T1000 (cell line): ENCODE measurements around the gene NRG2.

Experiments used
- DNase-seq: peaks from one replicate; lab custom pipeline; 2025; ENCODE audit warnings: mixed read lengths; lab: John Stamatoyannopoulos, UW

Gene NRG2

DNA sequence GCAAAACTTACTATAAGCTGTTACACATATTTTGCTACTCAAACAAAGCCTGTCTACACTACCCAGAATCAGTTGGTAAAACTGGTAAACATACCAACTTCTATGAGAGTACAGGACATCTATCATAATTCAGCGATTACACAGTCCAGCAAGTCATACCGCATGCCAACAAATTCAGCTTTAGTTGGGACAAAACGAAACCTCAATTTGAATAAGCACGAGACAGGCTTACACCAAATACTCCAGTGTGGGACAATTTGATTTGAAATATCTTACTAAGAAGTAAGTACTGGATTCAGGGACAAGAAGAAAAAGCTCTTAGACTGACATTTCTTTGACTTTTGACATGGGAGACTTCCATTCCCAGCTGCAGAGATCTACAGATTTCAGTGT is 2.0 kb downstream of the NRG2 start:
- no peak for DNase-seq

DNA sequence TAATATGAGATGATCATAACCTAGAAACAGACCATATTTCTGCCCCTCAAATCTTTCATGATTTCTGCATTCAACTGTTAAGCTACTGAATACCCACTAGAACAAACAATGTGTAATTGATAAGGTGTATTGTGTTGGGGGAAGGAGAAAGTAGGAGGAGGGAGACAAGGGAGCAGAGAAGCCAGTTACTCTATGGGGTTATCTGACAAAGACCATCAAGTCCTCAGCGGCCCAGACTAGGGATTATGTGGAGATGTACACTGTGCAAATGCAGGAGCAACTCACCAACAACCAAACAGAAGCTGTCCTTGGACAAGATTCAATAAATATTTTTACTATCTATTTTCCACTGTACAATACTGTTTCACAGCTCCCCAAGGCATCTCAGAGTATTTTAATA is 2.7 kb downstream of the NRG2 start:
- no peak for DNase-seq

DNA sequence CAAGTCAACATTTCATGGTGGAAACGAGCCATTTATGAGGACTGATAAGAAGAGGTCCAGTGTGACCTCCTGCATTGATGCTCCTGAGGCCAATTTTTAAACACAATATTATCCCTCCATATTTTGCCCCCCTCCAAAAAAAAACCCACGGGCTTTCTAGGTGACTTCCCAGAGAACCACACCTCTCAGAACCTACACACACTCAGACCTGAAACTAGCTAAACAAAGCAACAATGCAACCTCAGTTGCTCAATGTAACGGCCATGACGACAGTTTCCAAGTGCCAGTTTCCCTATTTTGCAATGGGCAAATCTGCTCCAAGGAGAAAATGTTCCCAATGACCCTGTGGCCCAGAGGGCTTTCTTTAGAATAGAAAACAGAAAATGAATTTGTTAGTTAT is 3.5 kb downstream of the NRG2 start:
- DNase-seq: no peak

DNA sequence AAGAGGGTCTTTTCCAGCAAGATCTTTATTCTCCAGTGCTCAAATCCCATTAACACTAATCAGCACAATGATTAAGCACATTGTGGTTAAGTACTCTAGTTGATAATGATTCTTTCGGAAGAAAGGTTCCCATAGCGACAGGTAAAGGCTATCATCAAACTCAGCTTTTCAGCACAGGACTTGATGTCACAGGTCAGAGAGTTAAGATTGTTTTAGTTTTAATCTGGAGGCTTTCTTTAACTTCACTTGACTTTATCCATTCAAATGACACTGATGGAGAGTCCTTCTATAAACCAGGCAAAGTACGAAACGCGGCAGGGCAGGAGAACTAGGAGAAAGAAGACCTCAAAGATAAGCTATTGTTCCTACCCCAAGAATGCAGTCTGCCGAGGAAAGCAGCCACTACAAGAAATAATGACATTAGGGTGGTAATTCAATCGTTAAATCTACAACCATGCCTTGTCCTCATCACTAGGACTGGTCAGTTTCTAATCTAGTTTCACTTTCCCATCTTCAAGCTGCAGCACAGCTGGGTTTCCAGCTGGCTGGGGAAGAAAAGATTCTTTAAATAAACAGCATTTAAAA is 4.6 kb downstream of the NRG2 start:
- DNase-seq: no peak

DNA sequence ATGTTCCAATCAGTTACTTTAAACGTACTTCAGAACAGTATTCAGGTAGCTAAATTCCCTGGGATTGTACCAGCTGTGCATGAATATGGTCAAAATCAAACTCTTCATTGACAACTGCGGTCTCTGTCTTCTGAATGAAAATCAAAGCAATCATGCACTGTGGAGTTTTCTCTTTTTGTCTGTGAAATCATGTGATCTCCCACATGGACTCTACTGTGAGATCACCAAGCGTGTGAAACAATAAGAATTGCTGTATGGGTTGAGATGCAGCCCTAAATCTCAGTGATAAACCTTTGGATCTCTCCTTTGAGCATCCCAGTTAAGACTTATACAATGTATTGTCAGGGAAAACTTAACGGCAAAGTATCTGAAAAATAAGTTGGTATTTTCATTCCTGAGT is 6.1 kb downstream of the NRG2 start:
- DNase-seq: no peak

DNA sequence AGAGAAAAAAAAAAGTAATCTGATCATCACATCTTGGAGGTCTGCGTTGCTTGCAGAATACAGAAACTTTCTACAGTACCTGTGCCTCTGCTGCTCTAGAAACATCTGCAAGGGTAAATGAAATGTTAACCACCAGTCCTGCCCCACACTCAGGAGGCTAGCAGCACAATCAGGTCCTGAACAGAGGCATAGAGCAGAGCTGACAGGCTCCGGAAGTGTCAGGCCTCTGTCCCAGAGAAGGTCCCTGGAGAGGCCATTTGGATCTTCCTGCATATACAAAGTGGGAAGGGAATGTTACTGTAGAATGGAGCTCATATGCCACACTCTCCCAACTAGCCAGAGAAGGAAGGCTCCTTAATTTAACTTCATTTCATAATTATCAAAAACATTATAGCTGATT is 7.2 kb downstream of the NRG2 start:
- no peak for DNase-seq

DNA sequence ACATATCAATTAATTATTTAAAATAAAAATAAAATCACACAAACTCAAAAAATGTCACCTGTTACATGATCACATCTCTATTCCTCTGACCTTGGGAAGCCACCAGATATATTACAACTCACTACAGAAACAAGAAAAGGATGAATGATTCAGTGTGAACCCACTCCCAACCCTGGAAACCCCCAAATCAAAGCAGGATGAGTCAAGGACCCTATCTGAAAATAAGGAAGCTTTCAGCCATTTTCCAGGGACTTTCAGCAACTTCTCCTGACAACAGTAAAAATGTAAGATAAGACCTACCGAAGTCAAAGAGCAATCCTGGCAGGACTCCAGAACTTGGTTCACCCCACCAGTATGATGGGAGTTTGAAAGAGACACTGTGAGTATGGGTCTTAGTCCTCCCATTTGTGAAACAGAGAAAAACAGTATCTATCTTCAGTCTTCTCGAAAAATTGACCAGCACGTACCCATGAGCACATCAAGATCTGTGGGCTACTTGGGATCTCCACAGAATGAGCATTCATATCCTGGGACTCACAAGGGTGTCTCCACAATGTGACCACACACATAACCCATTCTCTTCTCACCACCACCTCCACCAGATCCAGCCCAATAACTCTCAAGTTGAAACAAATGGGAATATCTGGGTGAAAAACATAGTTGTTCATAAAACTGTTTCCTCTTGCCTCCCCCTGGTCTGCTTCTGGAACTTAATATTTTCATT is 9.9 kb downstream of the NRG2 start:
- DNase-seq: no peak

DNA sequence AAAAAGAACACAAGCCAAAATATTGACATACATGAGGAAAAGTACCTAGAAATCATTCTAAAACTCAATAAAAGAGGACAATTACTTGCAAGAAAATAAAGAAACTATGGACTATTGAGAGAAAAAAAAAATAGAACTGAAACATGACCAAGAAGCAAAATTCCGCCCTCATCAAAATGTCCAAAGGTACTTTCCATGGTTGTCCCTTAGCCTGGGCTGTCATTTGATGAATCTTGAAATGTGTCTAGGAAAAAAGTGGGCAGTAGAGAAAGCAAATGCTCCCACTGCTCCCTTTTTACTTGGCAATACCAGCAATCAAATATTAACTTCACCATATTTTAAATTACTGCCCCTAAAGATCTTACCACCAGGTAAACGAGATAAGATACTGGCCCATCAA is 10.8 kb downstream of the NRG2 start:
- no peak for DNase-seq

DNA sequence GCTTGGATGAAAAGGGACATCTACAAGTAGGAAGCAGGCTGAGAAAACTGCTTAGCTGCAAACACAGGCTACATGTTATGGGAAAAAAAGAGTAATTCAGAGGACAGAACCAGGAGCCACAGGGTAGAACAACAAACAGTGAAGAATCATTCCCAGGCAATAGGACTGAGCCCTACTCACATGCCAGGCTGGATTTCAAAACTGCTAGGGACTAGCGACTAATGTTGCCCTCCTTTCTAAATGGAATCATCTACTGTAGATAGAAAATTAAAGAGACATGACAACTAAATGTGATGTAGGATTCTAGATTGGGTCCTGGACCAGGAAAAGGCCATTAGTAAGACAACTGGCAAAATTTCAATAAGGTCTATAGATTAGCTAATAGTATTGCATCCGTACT is 15.3 kb downstream of the NRG2 start:
- DNase-seq: no peak

DNA sequence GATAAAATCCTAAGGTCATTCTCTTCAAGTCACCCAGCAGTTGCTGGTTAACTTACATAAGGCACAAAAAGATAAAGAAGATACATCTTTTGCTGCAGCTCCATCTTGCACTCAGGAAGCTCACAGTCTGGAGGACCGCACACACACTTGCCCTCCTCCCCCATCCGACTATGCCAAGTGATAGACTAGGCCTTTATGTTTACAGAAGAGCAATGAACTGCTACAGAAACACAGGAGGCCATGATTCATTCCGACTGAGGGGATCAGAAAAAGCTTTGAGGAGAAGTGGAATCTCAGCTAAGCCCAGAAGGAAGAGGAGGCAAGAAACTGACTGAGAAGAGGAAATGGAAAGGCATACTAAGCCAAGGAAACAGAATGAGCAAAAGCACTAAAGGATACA is 17.4 kb downstream of the NRG2 start:
- no peak for DNase-seq

DNA sequence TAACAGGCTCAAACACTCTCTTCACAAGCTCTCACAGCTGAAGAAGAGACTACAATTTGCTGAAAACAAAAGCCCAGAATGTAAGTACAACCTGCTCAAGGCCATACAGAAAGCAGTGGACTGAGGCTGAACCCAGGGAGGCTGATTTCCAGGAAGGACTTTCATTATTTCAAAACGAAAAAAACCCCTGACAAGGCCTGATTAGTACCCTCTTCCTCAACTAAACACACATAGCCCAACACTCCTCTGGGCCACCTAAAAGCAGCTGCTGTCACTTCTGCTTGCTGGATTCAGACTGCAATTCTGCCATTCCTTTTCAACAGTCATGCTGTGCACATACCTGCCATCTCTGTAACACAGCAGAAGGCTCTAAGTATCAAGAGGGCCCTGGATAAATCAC is 18.2 kb downstream of the NRG2 start:
- no peak for DNase-seq

DNA sequence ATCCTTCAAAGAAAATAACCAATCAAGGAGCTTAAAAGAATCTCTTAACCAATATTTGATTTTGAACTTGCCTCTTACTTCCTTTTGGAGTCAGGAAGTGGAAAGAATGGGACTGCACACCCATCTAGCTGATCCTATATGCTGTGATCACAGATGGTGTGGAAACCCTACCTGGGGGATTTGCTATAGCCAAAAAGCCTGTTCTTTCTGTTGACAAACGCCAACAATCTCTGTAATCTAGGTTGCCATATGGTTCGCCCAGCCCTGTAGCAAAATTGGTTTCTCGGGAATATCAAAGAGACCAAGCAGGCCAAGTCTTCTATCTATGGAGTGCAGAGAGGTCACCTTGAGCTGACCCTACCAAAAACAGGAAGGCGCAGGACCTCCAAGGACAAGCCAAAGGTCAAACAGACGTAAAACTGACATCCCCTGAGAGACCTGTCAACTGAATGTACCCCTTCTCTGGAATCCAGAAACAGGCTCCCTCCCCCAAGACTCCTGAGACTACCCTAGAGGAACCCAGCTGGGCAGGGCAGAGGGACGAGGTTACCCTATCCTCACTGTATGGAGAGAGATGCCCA is 19.4 kb downstream of the NRG2 start:
- DNase-seq: no peak

DNA sequence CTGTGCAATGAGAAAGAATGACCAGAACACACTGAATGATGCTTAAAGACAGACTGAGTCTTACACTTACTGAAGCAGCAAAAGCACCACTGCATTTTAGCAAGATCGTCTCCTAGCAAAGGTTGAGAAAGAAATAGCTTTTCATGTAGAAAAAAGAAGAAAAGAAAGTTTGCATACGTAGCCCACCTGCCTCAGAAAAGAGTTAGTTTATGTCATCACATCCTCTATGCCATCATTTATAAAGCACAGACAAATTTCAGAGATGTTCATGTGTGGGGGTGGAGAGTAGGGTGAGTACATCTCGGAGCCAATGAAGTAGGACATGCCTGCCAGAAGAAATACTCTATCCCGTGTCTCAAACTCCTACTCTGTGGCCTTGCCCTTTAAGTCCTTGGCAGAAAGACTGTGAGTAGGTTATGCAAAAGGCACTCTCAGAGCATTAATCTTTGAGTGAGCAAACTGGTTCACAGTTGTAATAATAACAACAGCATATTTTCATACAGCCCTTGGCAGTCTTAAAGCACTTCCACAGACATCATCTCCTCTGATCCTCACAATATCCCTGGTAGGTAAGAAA is 22.4 kb downstream of the NRG2 start:
- no peak for DNase-seq

DNA sequence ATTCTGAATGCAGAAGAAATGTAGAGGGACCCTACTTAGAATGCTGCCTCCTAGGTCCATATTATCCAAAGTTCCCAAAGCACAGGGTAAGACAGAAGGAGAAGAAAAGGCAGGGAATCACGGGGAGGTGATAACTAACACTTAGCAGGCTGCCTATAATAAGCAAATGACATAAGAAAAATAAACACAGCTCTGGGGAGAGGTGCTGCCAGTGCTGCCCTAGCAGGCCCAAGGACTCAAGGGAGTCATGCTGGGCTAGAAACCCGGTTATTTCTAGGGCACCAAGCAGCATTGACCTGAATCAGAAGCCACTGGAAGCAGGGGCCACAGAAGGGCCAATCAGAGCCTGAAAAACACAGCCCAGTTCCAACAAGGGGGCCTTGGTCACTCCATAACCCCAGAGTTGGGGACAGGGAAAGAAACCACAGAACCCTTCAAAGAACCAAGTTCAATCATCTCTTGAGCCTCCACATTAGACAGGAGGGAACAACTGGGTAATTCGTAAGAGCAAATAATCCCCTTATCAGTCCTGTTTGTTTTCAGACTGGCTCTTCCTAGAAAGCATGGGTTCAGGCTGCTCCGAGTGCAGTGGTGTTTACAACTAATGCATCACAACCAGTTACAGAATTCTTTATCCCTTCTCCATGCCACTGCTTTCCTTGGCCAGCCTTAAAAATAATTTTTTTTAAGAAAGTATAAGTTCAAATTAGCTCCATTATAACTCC is 24.0 kb downstream of the NRG2 start:
- DNase-seq: no peak

DNA sequence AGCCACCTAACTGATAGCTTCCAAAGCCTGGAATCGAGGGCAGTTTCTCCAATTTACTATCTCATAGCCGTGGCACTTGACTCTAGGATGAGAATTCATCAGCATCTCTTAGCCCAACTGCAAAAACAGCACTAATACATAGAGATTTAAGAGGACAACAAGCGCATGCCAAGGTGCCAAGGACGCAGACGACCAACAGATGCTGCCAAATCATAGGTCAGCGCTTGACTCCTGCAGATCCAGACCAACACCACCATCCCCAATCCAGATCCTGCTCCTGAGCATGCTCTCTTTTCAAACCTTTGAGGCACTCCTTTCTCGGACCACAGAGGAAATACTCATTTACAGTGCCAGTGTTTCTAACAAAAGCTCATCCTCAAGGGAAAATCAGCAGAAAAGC is 24.6 kb downstream of the NRG2 start:
- no peak for DNase-seq

DNA sequence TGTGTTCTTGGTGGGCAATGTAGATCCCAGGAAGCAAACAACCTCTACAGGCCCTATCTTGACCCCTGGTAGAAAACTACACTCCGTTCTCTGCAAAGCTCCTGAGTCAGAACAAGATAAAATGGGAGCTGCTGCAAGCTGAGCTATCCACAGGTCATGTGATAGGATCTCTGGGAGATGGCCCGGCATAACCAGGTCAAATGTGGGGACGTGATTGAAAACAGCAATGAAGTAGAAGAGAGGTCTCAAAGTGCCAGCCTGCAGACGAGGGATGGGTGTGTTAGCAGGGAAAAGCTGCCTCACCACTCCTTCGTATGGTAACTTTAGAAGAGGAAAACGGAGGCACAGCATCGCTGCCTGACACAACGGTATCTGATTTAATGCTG is 25.0 kb downstream of the NRG2 start:
- no peak for DNase-seq

DNA sequence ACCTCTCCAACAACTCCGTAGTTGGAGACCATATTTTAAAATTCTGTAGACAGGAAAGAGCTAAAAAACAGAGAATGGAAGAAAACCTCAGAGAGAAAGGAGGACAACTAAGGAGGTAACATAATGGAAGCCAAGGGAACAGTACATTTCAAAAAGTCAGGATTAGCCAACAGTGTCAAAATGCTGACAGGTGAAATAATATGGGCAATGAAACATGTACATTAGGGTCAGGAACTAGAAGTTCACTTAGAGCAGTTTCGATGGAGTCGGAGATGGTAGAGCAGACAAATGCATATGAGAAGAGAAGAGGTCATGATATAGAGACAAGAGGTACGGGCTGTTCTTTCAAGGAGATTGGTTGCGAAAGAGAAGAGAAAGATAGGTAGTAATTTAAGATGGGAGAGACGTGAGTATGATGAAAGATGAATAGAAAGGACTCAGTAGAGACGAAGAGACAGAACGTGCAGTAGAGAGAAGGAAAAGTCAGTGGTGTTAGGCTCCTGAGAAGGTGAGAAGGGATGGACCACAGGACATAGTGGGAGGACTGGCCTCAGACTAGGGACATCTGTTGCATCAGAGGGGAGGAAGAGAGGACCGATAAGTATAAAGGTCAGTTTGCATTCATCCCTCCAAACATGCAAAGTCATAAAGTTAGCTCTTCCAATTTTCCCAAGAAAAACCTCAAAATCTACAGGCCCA is 25.6 kb downstream of the NRG2 start:
- no peak for DNase-seq

DNA sequence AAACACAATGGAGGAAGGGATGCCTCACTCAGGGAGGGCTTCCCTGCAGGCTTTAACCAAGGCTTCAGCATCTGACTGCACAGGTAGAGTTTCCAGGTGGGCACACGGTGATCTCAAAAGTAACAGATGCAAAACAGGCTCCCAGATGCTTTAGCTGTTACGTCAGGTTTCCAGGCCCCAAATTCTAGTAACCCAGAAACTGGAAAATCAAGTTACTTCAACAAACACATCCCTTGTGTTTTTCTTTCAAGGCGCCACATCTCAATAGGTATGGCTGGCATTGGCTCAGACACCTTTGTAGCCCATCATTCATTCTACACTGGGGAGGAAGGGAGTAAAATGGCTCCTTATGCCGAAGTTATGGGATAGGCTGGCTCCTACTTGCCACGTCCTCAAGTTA is 27.4 kb downstream of the NRG2 start:
- DNase-seq: no peak

DNA sequence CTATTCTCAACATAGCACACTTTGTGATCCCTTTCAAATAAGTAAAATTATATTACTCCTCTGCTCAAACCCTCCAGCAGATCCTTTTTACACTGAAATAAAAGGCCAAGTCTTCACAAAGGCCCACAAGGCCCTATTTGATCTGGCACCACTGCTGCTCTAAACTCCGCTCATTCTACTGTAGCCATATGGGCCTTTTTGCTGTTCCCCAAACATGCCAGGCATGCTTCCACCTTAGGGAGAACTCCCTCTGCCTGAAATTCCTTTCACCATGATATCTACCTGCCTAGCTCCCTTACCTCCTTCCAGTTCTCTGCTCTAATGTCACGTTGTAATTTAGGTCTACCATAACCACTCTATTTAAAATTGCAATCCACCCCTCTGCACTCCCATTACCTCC is 28.3 kb downstream of the NRG2 start:
- DNase-seq: no peak

DNA sequence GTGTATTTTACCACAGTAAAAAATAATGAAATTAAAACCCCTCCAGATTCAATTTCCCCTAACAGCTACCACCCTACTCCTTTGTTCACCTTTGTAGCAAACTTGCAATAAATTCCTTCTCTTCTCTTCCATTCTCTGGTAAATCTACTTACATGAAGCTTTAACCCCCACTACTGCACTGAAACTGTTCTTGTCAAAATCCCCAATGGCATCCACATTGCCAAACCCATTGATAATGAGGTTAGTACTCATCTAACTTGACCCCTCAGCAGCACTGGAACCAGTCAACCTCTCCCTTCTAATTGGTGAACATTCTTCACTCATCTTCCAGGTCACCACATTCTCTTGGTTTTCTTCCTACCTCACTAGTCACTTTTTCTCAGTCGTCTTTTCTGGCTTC is 29.6 kb downstream of the NRG2 start:
- no peak for DNase-seq

DNA sequence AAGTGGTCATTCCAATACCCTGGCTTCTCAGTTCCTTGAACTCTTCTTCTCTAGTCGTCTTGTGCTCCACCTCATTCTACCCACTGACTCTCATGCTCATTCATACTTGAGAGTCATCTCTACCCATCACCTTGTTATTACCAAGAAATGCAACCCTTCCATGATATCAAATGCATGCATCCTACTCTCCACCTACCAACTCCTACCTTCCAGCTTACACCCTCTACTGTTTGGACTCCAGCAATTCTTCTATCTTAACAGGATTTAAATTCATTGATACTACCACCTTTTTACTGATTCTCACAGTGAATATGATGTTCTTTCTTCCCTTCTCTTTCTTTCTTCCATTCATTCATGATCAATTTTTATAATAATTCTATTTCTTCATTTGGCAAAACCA is 30.7 kb downstream of the NRG2 start:
- no peak for DNase-seq

DNA sequence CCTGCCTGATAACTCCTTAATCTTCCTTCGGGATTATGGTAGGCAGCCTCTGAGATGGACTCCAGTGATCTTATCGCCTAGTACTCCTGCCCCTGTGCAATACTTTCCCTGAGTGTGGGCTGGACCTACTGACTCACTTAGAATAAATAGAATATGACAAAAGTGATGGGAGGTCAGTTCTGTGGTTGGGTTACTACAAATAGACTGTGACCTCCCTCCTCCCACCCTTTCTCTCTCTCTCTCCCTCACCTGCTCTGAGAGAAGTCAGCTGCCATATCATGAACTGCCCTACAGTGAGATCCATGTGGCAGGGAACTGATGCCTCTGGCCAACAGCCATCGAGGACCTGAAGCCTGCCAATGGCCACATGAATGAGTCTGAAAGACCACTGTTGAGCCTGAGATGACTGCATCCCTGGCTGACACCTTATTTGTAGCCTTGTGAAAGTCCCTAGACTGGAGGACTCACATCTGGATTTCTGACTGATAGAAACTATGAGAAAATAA is 31.7 kb downstream of the NRG2 start:
- DNase-seq: no peak
